Neural cell (in vitro differentiated cells): ENCODE results near the gene MS4A3.
"Not testable (repeated sequence)": the region's sequence is repeated elsewhere in the genome, so short reads cannot be mapped to it uniquely, and the experiment has no call there.

ENCODE experiments used
- EP300 ChIP-seq: fragments of 450-650 bp; conservative IDR thresholded peaks from 2 replicates; pipeline ENCODE4 v1.6.1; 2014; ENCODE audit warnings: antibody characterized with exemption, mild to moderate bottlenecking, moderate library complexity; ENCODE audit not compliant: poor library complexity, severe bottlenecking
- EZH2 ChIP-seq: fragments of 200-600, 300-800 bp; shearing (Covaris generic), sonication (generic); IDR thresholded peaks from 2 replicates; pipeline ENCODE4 v1.6.1; 2014; ENCODE audit warnings: antibody characterized with exemption, low read length, borderline replicate concordance, mild to moderate bottlenecking; ENCODE audit not compliant: insufficient read depth, poor library complexity, severe bottlenecking
- POLR2AphosphoS5 ChIP-seq: IDR thresholded peaks from 2 replicates; pipeline ENCODE4 v1.6.1; 2012
- SMC3 ChIP-seq: fragments of 450-650 bp; conservative IDR thresholded peaks from 2 replicates; pipeline ENCODE4 v1.6.1; 2014; ENCODE audit warnings: antibody characterized with exemption, mild to moderate bottlenecking, moderate library complexity; ENCODE audit not compliant: poor library complexity
- TAF1 ChIP-seq: IDR thresholded peaks from 2 replicates; pipeline ENCODE4 v1.6.1; 2012; ENCODE audit warnings: low read depth
- TF ChIP-seq, protein P1 (sequence below): fragments of 450-650 bp; IDR thresholded peaks from 2 replicates; pipeline ENCODE4 v1.5.1; 2014; ENCODE audit warnings: antibody characterized with exemption, mild to moderate bottlenecking, moderate library complexity; ENCODE audit not compliant: poor library complexity, severe bottlenecking

DNA sequence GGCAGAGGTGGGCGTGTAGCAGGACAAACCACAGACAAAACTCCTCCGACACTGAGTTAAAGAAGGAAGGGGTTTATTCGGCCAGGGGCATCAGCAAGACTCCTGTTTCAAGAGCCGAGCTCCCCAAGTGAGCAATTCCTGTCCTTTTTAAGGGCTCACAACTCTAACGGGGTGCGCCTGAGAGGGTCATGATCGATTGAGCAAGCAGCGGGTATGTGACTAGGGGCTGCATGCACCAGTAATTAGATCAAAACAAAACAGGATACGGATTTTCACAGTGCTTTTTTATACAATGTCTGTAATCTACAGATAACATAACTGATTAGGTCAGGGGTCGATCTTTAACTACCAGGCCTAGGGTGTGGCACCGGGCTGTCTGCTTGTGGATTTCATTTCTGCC is 44.9 kb downstream of the MS4A3 start:
- not testable (repeated sequence) for TF ChIP-seq SMC3, TAF1, POLR2AphosphoS5, EP300, EZH2
- TF ChIP-seq, protein P1, sequence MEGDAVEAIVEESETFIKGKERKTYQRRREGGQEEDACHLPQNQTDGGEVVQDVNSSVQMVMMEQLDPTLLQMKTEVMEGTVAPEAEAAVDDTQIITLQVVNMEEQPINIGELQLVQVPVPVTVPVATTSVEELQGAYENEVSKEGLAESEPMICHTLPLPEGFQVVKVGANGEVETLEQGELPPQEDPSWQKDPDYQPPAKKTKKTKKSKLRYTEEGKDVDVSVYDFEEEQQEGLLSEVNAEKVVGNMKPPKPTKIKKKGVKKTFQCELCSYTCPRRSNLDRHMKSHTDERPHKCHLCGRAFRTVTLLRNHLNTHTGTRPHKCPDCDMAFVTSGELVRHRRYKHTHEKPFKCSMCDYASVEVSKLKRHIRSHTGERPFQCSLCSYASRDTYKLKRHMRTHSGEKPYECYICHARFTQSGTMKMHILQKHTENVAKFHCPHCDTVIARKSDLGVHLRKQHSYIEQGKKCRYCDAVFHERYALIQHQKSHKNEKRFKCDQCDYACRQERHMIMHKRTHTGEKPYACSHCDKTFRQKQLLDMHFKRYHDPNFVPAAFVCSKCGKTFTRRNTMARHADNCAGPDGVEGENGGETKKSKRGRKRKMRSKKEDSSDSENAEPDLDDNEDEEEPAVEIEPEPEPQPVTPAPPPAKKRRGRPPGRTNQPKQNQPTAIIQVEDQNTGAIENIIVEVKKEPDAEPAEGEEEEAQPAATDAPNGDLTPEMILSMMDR: not testable (repeated sequence)
